ENCODE results near the gene GSAP. TPM values are rescaled to one million over a fixed set of nuclear protein-coding genes. Genes with fewer than 3 reads are reported as not detected.
"Not testable (repeated sequence)": the region's sequence is repeated elsewhere in the genome, so short reads cannot be mapped to it uniquely, and the experiment has no call there.

Gene GSAP
- polyA plus RNA-seq, 3 donors, result 19.1 to 105 (median 35.6) TPM

DNA sequence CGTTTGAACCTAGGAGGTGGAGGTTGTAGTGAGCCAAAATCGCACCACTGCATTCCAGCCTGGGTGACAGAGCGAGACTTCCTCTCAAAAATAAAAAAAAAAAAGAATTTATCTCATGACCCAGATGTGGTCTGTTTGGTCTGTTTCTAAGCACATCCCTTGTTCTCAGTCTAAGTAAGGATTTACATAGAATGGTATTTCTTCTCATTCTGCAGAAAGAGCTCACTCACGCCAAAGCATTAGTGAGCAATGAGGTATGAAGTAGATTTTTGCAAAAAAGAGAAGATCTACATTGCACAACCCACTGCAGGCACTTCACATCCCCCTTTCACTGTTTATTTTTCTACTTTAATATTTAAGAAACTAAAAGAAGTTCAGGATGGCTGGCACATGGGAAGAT, 140.0 kb downstream of the GSAP start:
- H3K36me3 ChIP-seq (replicated peaks in 1 of 2; ENCODE audit: control insufficient read depth in 1 of 2, insufficient read depth in 2 of 2, low read length in 2 of 2), result no peaks in the 10 kb centered on the region
- no peaks in the 10 kb centered on the region for H4K20me1 ChIP-seq (ENCODE audit: insufficient read depth, low read length)
- H3K9ac ChIP-seq (ENCODE audit: insufficient read depth, low read length, poor library complexity, severe bottlenecking), result no peak overlapping the region
- peak overlapping the region in 2 of 7 donors; percentile 37 to 43 for H3K27ac Mint-ChIP-seq
- H3K27me3 ChIP-seq (ENCODE audit: control insufficient read depth in 2 of 2, insufficient read depth in 2 of 2, low read length in 2 of 2), result no peaks in the 10 kb centered on the region
- peaks cover 18% of the 10 kb centered on the region for H3K4me1 Mint-ChIP-seq
- no peak overlapping the region for H2AFZ ChIP-seq (ENCODE audit: insufficient read depth, low read depth, low read length, poor library complexity, severe bottlenecking)
- peaks cover 0 to 2% (median 0%) of the 10 kb centered on the region in 3 donors for H3K27me3 Mint-ChIP-seq (ENCODE audit: low read depth in 3 of 3)
- intact Hi-C loops (cut with micrococcal nuclease), result no loop called here
- DNase-seq, result peak; percentile 10 to 23 (median 14)
- no peaks in the 10 kb centered on the region for H3K79me2 ChIP-seq (ENCODE audit: insufficient read depth, low read length)
- no peak overlapping the region for H3K27ac ChIP-seq (ENCODE audit: low read depth in 1 of 2, low read length in 2 of 2)
- no peak overlapping the region for H3K4me3 ChIP-seq (replicated peaks in 1 of 3; ENCODE audit: low read depth in 2 of 3, low read length in 3 of 3)
- no peak overlapping the region for H3K4me3 Mint-ChIP-seq
- H3K9me3 Mint-ChIP-seq, result no peaks in the 10 kb centered on the region
- H3K4me2 ChIP-seq (replicated peaks; ENCODE audit: extremely low read depth, low read length, poor library complexity, severe bottlenecking), result no peak overlapping the region
- H3K9me3 ChIP-seq (replicated peaks in 1 of 2; ENCODE audit: control insufficient read depth in 1 of 2, insufficient read depth in 1 of 2, low read length in 2 of 2), result no peaks in the 10 kb centered on the region
- peaks cover 15 to 18% of the 10 kb centered on the region in 2 donors for H3K4me1 ChIP-seq (ENCODE audit: control insufficient read depth in 1 of 2, insufficient read depth in 2 of 2, low read length in 2 of 2)
- TF ChIP-seq, protein P1, sequence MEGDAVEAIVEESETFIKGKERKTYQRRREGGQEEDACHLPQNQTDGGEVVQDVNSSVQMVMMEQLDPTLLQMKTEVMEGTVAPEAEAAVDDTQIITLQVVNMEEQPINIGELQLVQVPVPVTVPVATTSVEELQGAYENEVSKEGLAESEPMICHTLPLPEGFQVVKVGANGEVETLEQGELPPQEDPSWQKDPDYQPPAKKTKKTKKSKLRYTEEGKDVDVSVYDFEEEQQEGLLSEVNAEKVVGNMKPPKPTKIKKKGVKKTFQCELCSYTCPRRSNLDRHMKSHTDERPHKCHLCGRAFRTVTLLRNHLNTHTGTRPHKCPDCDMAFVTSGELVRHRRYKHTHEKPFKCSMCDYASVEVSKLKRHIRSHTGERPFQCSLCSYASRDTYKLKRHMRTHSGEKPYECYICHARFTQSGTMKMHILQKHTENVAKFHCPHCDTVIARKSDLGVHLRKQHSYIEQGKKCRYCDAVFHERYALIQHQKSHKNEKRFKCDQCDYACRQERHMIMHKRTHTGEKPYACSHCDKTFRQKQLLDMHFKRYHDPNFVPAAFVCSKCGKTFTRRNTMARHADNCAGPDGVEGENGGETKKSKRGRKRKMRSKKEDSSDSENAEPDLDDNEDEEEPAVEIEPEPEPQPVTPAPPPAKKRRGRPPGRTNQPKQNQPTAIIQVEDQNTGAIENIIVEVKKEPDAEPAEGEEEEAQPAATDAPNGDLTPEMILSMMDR (IDR thresholded peaks at IDR 0.05), result no peak
- H3K36me3 Mint-ChIP-seq, result peaks cover 14% of the 10 kb centered on the region in 2 donors
- WGBS (ENCODE audit: insufficient coverage), result no CpG with 5 or more reads among the region's 4 CpGs

DNA sequence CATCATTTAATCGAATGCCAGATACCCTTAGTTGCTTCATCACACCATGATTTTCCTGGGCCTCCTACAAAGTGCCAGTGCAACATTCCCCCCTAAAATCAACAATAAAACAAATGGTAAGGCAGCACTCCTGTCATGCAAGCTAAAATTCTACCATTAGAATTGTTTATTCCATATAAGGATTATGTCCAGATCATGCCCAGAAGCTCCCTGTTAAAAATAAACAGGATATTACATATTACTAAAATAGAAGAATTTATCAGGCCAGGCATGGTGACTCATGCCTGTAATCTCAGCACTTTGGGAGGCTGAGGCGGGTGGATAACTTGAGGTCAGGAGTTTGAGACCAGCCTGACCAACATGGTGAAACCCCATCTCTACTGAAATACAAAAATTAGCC, 140.5 kb downstream of the GSAP start:
- H3K9ac ChIP-seq (ENCODE audit: insufficient read depth, low read length, poor library complexity, severe bottlenecking); H3K79me2 ChIP-seq (ENCODE audit: insufficient read depth, low read length); H3K27me3 ChIP-seq (ENCODE audit: control insufficient read depth in 2 of 2, insufficient read depth in 2 of 2, low read length in 2 of 2); H3K4me2 ChIP-seq (replicated peaks; ENCODE audit: extremely low read depth, low read length, poor library complexity, severe bottlenecking); H3K4me3 ChIP-seq (replicated peaks in 1 of 3; ENCODE audit: low read depth in 2 of 3, low read length in 3 of 3); H3K27ac ChIP-seq (ENCODE audit: low read depth in 1 of 2, low read length in 2 of 2); H2AFZ ChIP-seq (ENCODE audit: insufficient read depth, low read depth, low read length, poor library complexity, severe bottlenecking); H3K4me3 Mint-ChIP-seq; H4K20me1 ChIP-seq (ENCODE audit: insufficient read depth, low read length); H3K9me3 ChIP-seq (replicated peaks in 1 of 2; ENCODE audit: control insufficient read depth in 1 of 2, insufficient read depth in 1 of 2, low read length in 2 of 2); H3K36me3 ChIP-seq (replicated peaks in 1 of 2; ENCODE audit: control insufficient read depth in 1 of 2, insufficient read depth in 2 of 2, low read length in 2 of 2); H3K9me3 Mint-ChIP-seq; intact Hi-C loops (cut with micrococcal nuclease); H3K27me3 Mint-ChIP-seq (ENCODE audit: low read depth in 3 of 3); DNase-seq: not testable (repeated sequence)
- WGBS (ENCODE audit: insufficient coverage), result 100% methylated on average over 1 of the region's 2 CpGs
- H3K4me1 ChIP-seq (ENCODE audit: control insufficient read depth in 1 of 2, insufficient read depth in 2 of 2, low read length in 2 of 2), result peaks cover 15 to 18% of the 10 kb centered on the region in 2 donors
- H3K36me3 Mint-ChIP-seq, result peaks cover 14 to 18% of the 10 kb centered on the region in 2 donors
- H3K27ac Mint-ChIP-seq, result peak overlapping the region in 3 of 7 donors; percentile 37 to 65 (median 40)
- H3K4me1 Mint-ChIP-seq, result peaks cover 18% of the 10 kb centered on the region

Data from CD14-positive monocyte (primary cell).